Measurements from ENCODE around the gene FYB1.
"Not testable (repeated sequence)": the region's sequence is repeated elsewhere in the genome, so short reads cannot be mapped to it uniquely, and the experiment has no call there.

FYB1 gene

DNA sequence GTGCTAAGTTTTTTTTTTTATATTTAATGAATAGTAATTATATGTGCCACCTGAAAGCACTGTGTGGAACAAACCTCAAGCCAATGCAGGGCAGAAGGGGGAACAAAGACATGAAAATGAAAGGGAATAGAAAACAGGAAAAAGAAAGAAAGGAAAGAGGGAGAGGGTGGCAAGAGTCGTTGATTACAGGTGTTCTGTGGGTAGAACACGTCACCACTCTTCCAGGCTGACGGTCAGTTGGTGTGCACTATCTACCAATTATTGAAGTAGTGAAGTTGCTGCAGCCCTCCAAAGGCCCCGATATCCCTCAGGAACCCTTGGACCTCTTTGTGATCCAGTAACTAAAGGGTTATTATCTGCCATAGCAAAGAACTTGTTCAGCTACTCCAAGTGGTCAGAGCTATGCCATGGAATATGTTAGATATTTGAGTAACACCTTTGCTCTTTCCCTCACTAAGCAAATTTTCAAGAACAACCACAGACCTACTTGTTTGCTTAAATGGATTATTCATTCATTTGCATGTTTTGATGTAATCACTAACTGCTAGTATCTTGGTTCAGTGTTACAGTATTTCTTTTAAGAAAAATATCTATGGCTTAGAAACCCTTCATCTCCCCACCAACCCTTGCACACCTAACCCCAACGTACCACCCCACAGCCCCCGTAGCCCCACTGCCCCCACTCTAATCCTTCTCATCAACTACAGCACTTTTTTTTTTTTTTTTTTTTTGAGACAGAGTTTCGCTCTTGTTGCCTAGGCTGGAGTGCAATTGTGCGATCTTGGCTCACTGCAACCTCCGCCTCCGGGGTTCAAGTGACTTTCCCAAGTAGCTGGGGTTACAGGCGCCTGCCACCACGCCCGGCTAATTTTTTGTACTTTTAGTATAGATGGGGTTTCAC is 31.3 kb downstream of the FYB1 start:
- DNase-seq (ENCODE audit: low spot score), result no peak

DNA sequence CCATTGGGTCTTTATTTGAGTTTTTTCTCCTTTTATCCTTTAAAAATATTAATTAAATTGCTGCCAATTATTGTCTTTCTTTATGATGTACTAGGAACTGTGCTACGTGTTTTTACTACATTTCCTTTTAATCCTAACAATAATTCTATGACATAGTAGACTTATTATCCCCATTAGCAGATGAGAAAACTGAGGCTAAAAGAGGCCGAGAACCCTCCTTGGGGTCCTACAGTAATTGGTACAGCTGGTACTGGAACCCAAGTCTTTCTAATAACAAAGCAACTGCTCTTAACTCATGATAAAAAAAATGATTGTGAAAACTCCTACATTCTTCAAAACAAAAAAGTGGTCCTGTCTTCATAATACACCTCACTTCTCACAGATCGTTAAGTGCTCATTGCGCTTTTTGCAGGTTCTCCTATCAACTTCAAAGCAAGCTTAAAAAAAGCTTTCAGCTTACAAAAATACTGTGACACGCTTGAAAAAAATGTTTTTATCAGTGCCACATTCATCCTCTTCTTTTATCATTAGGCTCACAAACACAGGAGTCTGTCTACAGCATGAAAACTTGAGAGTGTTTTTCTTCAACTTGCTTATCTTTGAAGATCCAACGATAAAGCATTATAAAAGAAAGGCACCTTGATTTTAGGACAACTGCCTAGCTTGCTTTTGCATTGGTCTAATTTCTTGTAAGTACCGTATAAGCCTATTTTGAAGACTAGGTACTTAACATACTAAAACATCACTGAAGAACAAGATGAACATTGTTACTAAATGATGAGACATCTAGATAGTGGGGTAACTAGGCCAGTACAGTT is 32.4 kb downstream of the FYB1 start:
- DNase-seq (ENCODE audit: low spot score), result no peak

DNA sequence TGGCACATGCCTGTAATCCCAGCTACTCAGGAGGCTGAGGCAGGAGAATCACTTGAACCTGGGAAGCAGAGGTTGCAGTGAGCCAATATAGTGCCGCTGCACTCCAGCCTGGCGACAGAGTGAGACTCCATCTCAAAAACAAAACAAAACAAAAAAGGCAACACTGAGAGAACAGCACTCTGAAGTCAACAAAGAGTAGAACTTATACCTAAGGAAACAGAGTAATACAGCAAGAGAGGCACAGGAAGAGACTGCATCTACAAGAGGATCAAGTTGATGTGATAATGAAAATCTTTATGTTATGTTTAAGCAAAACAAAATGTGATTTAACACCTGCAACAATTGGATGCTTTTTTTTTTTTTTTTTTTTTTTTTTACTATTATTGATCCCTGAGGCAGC is 33.1 kb downstream of the FYB1 start:
- DNase-seq (ENCODE audit: low spot score), result no peak

DNA sequence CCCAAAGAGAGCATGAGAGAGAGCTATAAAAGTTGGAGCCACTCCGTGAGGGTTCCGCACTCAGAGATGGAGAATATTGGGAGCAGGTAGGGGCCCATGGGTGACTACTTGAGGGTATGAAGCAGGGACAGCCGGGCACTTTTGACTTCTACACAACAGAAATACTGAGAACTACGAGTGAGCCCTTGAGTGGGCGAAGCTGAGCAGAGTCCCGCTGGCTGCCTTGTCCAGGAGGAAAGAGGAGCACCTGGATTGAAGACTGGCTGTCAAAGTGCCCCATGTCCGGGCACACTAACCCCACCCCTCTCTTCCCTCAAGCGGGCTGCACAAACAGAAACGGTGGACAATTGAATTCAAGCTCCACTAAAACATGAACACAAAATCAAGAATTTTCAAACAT is 33.6 kb downstream of the FYB1 start:
- DNase-seq (ENCODE audit: low spot score), result no peak

DNA sequence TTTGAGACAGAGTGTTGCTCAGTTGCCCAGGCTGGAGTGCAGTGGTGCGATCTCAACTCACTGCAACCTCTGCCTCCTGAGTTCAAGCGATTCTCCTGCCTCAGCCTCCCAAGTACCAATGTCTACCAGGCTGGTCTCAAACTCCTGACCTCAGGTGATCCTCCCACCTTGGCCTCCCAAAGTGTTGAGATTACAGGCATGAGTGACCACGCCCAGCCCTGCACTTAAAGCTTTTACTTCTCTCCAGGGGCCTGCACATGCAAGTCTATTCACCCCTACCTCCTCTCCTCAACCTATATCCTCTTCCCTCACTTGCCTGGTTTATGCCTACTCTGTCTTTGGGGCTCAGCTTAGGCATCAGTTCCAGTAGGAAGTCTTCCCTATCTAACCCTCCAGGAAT is 39.8 kb downstream of the FYB1 start:
- DNase-seq (ENCODE audit: low spot score), result not testable (repeated sequence)

DNA sequence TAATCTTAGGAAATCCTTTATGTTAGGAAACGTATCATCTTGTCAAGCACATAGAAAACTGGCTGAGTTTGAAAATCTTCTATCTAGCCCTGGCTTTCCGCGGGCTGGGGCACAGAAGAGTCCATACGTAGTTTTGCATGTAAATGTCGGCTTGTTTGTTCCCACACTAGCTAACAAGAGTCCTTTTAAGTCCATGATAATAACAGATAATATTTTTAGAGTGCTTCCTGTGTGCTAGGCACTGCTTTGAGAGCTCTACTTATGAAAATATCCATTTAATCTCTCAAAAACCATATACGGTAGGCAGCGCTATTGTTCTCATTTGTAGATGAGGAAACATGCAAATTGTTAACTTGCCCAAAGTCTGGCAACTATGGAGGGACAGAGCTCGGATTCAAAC is 40.5 kb downstream of the FYB1 start:
- no peak for DNase-seq (ENCODE audit: low spot score)

DNA sequence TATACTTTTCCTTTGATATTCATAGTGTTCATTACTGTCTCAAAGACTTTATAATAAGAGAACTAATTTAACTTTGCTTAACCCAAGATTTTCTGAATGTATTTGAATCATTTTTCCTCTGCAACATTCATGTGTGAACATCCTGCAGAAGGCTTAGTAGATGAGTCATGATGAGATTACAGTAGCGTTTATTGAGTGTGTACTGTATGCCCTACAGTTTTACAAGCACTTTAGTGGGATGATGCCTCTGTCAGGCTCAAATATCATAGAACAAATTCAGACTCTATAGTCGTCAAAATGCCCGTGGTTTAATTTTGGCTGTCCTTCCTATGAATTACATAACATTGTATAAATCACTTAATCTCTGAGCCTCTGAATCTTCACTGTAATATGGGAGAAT is 41.2 kb downstream of the FYB1 start:
- DNase-seq (ENCODE audit: low spot score), result no peak

DNA sequence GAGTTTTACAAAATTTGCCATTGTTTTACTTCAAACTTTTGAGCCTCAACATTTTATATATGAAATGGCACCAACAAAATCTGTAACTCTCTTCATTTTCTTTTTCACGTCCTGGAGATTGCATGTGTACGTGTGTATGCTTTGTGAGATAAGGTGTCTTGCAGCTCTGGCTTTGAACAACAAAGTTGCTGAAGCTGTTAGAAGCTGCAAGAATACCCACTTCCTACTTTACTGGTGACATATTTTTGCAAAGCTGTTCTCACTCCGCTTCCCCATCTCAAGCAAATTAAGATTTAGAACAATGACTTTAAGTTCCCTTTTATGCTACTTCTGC is 41.8 kb downstream of the FYB1 start:
- DNase-seq (ENCODE audit: low spot score), result no peak

DNA sequence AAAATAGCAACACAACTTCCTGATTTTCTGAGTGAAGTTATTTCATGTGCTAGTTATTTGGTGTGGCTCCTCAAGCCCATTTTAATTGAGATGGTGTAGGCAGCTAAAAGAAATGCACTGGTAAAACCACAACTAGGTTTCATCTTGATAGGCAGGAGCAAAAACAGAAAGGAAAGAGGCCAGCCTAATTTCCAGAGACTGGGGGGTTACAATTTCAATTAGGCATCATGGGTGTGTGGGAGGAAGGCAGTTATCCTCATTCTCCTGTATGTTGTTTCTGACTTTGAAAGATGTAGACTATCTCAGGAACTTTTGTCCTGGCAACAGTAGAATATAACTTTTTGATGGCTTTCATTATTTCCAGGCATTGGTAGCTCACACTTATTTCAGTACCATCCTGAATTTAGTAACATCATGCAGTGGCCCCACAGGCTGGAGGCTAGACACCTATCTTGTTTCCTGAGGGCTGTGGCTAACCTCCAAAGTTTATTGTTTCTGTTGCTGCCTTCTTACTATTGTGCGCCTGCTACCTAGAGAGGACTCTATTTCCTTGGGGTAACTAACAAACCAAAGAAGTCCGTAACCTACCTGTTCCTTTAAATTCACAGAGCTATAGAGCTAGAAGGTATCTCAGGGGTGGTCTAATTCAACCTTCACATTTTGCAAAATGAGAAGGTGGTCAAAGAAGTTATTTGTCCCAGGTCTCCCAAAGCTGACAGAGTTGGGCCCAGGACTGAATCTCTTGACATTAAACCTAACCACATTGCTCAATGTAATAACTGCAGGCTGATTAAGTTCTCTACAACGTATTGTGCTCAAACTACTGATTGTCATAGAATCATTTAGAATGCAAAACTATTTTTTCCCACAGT is 42.4 kb downstream of the FYB1 start:
- DNase-seq (ENCODE audit: low spot score), result no peak

DNA sequence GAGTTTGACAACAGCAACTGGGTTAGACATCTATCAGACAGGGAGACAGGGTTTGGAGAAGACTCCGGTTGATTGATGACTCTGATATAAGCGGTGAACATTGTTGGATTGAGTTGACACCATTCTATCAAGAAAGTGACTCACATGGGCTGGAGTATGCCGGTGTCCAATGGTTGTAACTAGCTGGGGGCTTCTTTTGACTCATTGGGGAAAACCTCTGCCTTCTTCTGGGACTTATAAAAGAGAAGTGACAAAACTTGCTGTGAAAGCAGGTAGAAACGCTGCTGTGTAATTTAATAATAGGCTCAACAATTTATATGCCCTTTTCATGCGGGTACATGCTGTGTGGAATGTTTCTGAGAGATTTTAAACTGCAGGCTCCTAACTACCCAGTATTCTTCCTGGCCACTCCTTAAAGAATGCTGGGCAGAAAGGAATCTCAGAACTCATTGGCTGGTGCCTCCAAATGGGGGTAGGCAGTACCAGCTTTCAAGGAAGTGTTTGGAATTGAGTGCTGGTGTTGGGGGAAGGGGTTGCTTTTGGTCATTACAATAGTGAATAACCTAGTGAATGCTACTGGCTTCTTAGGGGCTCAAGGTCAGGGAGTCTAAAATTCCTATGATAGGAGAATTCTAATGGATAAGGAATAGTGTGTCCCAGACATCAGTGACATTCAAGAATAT is 43.9 kb downstream of the FYB1 start:
- DNase-seq (ENCODE audit: low spot score), result no peak

DNA sequence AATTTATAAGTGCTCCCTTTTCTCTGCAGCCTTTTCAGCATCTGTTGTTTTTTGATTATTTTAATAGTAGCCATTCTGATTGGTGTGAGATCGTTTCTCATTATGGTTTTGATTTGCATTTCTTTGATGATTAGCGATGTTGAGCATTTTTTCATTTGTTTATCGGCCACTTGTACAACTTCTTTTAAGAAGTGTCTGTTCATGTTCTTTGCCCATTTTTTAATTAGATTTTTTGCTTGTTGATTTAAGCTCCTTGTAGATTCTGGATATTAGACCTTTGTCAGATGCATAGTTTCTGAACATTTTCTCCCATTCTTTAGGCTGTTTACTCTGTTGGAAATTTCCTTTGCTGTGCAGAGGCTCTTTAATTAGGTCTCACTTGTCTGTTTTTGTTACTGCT is 46.3 kb downstream of the FYB1 start:
- DNase-seq (ENCODE audit: low spot score), result no peak

DNA sequence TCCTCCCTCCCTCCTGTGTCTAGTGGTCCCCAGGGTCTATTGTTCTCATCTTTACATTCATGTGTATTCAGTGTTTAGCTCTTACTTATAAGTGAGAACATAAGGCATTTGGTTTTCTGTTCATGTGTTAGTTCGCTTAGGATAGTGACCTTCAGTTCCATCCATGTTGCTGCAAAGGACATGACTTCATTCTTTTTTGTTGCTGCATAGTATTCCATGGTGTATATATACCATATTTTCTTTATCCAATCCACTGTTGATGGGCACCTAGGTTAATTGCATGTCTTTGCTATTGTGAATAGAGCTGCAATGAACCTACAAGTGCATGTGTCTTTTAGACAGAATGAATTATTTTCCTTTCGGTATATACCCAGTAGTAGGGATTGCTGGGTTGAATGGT is 46.8 kb downstream of the FYB1 start:
- DNase-seq (ENCODE audit: low spot score), result no peak

DNA sequence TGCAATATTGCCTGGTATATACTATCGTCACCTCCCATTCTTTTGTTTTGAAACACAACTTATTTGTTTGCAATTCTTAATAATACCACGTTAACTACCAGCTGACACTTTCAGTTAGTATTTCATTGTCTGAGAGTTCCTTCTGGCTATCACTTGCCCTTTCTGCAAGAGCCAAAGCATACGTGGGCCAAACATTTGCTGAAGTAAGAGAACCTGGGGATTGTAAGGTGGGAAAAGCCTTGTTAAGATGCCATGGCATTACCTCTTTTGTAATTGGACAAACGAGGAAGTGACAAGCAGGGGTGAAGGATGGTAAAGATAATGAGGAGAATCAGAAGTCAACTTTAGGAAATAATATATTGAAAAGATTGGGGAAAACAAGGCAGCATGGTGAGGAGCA is 47.7 kb downstream of the FYB1 start:
- DNase-seq (ENCODE audit: low spot score), result no peak

DNA sequence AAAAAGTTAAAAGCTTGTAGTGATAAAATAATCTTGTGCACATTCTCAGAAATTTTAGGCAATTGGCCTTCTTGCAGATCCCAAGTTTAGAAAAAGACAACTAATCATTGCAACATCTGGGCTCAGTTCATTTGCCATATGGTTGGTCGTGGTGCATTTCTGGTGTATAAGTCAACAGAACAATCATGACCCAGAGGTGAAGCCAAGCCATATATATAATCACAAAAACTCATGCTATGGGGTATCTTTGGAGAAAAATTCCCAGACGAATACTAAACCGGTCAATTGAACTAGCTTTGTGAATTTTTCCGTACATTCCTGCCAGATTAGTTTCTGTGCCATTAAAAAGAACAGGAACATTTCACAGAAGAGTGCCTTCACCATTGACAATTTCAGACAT is 50.3 kb downstream of the FYB1 start:
- DNase-seq (ENCODE audit: low spot score), result no peak

DNA sequence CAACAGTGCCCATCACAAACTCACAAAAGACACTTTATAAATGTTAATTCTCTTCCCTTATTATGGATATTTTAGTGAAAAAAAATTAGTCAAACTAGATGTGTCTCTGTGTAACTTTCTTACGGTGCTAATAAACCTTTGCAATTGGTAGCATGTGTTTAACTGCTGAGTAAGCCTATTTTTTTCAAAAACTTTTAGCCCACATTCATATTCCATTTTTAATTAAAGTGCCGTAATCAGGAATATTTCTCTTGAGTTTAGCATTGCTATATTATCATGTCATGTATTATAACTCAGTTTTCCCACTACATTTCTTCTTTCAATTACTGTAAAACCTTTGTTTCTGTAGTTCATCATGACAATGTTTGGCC is 51.4 kb downstream of the FYB1 start:
- DNase-seq (ENCODE audit: low spot score), result no peak

DNA sequence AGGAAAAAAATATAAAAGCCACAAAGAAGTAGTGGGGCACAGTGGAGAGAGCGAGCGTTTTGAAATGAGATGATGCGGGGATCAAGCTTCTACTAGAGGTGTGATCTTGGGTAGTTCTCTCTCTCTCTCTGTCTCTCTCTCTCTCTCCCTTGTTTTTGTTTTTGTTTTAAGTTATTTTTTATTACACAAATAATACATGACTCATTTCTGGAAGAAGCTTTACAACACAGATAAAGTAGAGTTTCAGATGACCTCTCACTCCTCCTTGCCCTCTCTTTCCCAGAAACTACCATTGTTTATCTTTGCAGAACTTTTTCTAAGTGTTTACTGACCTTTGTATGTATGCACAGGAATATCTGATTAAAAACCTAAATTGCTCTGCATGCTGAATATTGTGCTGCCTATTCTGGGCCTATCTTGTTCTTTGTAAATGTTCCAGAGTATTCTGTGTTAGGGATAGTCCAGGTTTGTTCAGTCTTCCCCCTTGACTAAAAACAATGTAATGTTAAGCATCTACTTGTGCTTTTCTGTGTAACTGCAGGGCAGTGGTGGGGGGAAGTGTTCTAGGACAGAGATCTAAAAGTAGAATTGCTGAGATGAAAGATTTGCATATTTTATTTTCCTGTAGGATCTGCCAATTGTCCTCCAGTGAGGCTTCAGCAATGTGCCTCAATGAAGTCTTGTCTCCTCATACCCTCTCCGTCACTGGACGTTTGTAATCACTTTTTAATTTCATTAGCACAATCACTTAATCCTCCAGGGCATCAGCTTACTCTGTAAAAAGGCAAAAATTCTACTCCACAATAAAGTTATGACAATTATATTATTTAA is 52.0 kb downstream of the FYB1 start:
- no peak for DNase-seq (ENCODE audit: low spot score)

DNA sequence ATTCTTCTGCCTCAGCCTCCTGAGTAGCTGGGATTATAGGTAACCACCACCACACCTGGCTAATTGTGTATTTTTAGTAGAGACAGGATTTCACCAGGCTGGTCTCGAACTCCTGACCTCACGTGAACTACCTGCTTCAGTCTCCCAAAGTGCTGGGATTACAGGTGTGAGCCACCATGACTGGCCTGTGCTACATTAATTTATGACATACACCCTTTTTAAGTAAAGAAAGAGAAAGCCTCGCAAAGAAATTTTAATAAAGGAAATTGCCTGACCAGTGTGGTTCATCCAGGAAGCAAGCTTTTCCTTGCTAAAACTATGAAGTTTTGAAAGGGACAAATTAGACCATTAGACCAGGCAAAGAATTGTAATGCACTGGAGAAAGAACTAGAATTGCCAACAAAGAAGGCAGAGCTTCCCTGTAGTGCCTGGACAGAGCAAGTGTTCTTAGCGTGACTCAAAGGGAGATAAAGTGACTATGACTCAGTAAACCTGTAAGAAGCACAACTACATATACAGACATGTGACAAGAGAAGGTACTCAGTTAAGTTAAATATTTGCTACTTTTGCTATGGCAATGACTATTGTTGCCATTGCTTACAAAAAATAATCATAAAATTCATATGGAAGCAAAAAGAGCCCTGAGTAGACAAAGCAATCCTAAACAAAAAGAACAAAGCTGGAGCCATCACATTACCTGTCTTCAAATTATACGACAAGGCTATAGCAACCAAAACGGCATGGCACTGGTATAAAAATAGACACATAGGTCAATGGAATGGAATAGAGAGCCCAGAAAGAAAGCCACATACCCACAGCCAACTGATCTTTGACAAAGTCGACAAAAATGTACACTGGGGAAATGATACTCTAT is 54.6 kb downstream of the FYB1 start:
- DNase-seq (ENCODE audit: low spot score), result no peak

DNA sequence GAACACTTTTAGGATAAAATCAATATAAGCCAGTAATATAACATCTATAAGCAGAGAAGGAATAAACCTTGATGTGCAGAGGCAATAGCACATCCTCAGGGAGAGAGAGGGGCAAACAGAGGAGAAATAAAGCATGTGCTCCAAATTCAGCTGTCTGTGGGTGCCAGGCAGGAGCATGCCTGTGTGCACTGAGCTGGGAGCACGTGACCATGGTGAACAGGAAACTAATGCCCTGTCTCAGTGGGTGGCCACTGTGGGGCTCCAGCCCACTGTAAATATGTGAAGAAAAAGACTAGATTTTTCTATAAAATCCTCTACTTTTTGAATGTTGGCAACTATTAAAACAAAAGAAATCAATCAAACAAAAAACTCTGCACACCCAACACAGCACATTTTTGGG is 55.3 kb downstream of the FYB1 start:
- DNase-seq (ENCODE audit: low spot score), result no peak

DNA sequence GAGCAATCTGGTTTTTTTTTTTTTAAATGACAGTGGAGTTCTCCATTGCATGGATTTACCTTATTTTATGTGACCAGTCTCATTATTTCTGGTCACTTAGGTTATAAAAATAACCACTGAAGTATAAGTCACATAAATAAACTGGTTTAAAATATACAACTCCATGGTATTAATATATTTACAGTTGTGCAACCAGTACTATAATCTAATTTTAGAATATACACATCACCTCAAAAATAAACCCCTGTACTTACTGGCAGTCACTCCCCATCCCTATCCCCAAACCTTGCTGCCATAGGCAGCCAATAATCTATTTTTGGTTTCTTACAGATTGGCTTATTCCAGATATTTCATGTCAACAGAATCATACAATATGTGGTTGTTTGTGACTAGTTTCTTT is 57.8 kb downstream of the FYB1 start:
- DNase-seq (ENCODE audit: low spot score), result no peak
